ENCODE results near the gene FOXO6. TPM values are rescaled to one million over a fixed set of nuclear protein-coding genes. Genes with fewer than 3 reads are reported as not detected.

The FOXO6 gene
- polyA plus RNA-seq, 2 donors = 0.15 to 0.28 TPM

GRCh38 chr1:41408691-41409090, 47.5 kb downstream of the FOXO6 start:
- peaks cover 0 to 4% of the 10 kb centered on the region in 2 donors for H3K4me1 ChIP-seq (ENCODE audit: control insufficient read depth in 2 of 2, insufficient read depth in 2 of 2, low read length in 1 of 2)
- WGBS, 2 donors = 67 to 78% methylated on average over 6 of the region's 6 CpGs
- peaks cover 0 to 2% of the 10 kb centered on the region in 2 donors for H3K9me3 ChIP-seq (ENCODE audit: control insufficient read depth in 2 of 2, insufficient read depth in 1 of 2, low read depth in 1 of 2, low read length in 1 of 2)
- no peaks in the 10 kb centered on the region for H3K36me3 ChIP-seq (ENCODE audit: control insufficient read depth in 2 of 2, insufficient read depth in 2 of 2, low read length in 1 of 2)
- no peak overlapping the region for H3K4me3 ChIP-seq (ENCODE audit: low read depth in 1 of 2, low read length in 2 of 2)
- H3K27ac ChIP-seq (ENCODE audit: low read depth in 2 of 2, low read length in 1 of 2) = no peak overlapping the region
- H3K27me3 ChIP-seq (ENCODE audit: control insufficient read depth in 1 of 2, insufficient read depth in 2 of 2, low read length in 2 of 2) = no peaks in the 10 kb centered on the region

- Histone ChIP-seq H3K36me3 (ENCODE audit: control insufficient read depth in 2 of 2, insufficient read depth in 2 of 2, low read length in 1 of 2) (no peaks in the 10 kb centered on the region), H3K27me3 (ENCODE audit: control insufficient read depth in 1 of 2, insufficient read depth in 2 of 2, low read length in 2 of 2) (no peaks in the 10 kb centered on the region), H3K9me3 (ENCODE audit: control insufficient read depth in 2 of 2, insufficient read depth in 1 of 2, low read depth in 1 of 2, low read length in 1 of 2) (peaks cover 0 to 2% of the 10 kb centered on the region in 2 donors), H3K4me3 (ENCODE audit: low read depth in 1 of 2, low read length in 2 of 2) (no peak overlapping the region), H3K4me1 (ENCODE audit: control insufficient read depth in 2 of 2, insufficient read depth in 2 of 2, low read length in 1 of 2) (peaks cover 0 to 4% of the 10 kb centered on the region in 2 donors), H3K27ac (ENCODE audit: low read depth in 2 of 2, low read length in 1 of 2) (no peak overlapping the region)
- WGBS, 2 donors = 75 to 76% methylated on average over 7 of the region's 7 CpGs
Measured at GRCh38 chr1:41409825-41410224, 48.6 kb downstream of the FOXO6 start.

- 89 to 96% methylated on average over 3 of the region's 3 CpGs for WGBS, 2 donors
- H3K27ac ChIP-seq (ENCODE audit: low read depth in 2 of 2, low read length in 1 of 2) = no peak overlapping the region
- H3K36me3 ChIP-seq (ENCODE audit: control insufficient read depth in 2 of 2, insufficient read depth in 2 of 2, low read length in 1 of 2) = no peaks in the 10 kb centered on the region
Measured at GRCh38 chr1:41410462-41410861, 49.2 kb downstream of the FOXO6 start.

GRCh38 chr1:41411229-41411628, 50.0 kb downstream of the FOXO6 start:
- Histone ChIP-seq H3K36me3 (ENCODE audit: control insufficient read depth in 2 of 2, insufficient read depth in 2 of 2, low read length in 1 of 2) (no peaks in the 10 kb centered on the region), H3K4me3 (ENCODE audit: low read depth in 1 of 2, low read length in 2 of 2) (no peak overlapping the region), H3K4me1 (ENCODE audit: control insufficient read depth in 2 of 2, insufficient read depth in 2 of 2, low read length in 1 of 2) (peaks cover 0 to 8% of the 10 kb centered on the region in 2 donors), H3K27ac (ENCODE audit: low read depth in 2 of 2, low read length in 1 of 2) (no peak overlapping the region), H3K9me3 (ENCODE audit: control insufficient read depth in 2 of 2, insufficient read depth in 1 of 2, low read depth in 1 of 2, low read length in 1 of 2) (peaks cover 0 to 2% of the 10 kb centered on the region in 2 donors), H3K27me3 (ENCODE audit: control insufficient read depth in 1 of 2, insufficient read depth in 2 of 2, low read length in 2 of 2) (no peaks in the 10 kb centered on the region)
- WGBS, 2 donors = 77 to 79% methylated on average over 3 of the region's 3 CpGs

More at GRCh38 chr1:41410462-41410861, 49.2 kb downstream of the FOXO6 start:
- Histone ChIP-seq H3K9me3 (ENCODE audit: control insufficient read depth in 2 of 2, insufficient read depth in 1 of 2, low read depth in 1 of 2, low read length in 1 of 2) (peaks cover 0 to 2% of the 10 kb centered on the region in 2 donors), H3K4me1 (ENCODE audit: control insufficient read depth in 2 of 2, insufficient read depth in 2 of 2, low read length in 1 of 2) (peaks cover 0 to 4% of the 10 kb centered on the region in 2 donors), H3K4me3 (ENCODE audit: low read depth in 1 of 2, low read length in 2 of 2) (no peak overlapping the region), H3K27me3 (ENCODE audit: control insufficient read depth in 1 of 2, insufficient read depth in 2 of 2, low read length in 2 of 2) (no peaks in the 10 kb centered on the region)

- H3K4me1 ChIP-seq (ENCODE audit: control insufficient read depth in 2 of 2, insufficient read depth in 2 of 2, low read length in 1 of 2) = peaks cover 0 to 8% of the 10 kb centered on the region in 2 donors
- 48 to 52% methylated on average over 8 of the region's 8 CpGs for WGBS, 2 donors
- no peak overlapping the region for H3K27ac ChIP-seq (ENCODE audit: low read depth in 2 of 2, low read length in 1 of 2)
- no peaks in the 10 kb centered on the region for H3K27me3 ChIP-seq (ENCODE audit: control insufficient read depth in 1 of 2, insufficient read depth in 2 of 2, low read length in 2 of 2)
- peaks cover 0 to 2% of the 10 kb centered on the region in 2 donors for H3K9me3 ChIP-seq (ENCODE audit: control insufficient read depth in 2 of 2, insufficient read depth in 1 of 2, low read depth in 1 of 2, low read length in 1 of 2)
- H3K36me3 ChIP-seq (ENCODE audit: control insufficient read depth in 2 of 2, insufficient read depth in 2 of 2, low read length in 1 of 2) = no peaks in the 10 kb centered on the region
- H3K4me3 ChIP-seq (ENCODE audit: low read depth in 1 of 2, low read length in 2 of 2) = no peak overlapping the region
Measured at GRCh38 chr1:41412748-41413147, 51.5 kb downstream of the FOXO6 start.

GRCh38 chr1:41413748-41414281, 52.6 kb downstream of the FOXO6 start:
- WGBS, 2 donors = 87% methylated on average over 12 of the region's 12 CpGs
- Histone ChIP-seq H3K36me3 (ENCODE audit: control insufficient read depth in 2 of 2, insufficient read depth in 2 of 2, low read length in 1 of 2) (no peaks in the 10 kb centered on the region), H3K4me3 (ENCODE audit: low read depth in 1 of 2, low read length in 2 of 2) (no peak overlapping the region), H3K4me1 (ENCODE audit: control insufficient read depth in 2 of 2, insufficient read depth in 2 of 2, low read length in 1 of 2) (peaks cover 0 to 15% of the 10 kb centered on the region in 2 donors), H3K27me3 (ENCODE audit: control insufficient read depth in 1 of 2, insufficient read depth in 2 of 2, low read length in 2 of 2) (no peaks in the 10 kb centered on the region), H3K9me3 (ENCODE audit: control insufficient read depth in 2 of 2, insufficient read depth in 1 of 2, low read depth in 1 of 2, low read length in 1 of 2) (peaks cover 0 to 2% of the 10 kb centered on the region in 2 donors), H3K27ac (ENCODE audit: low read depth in 2 of 2, low read length in 1 of 2) (no peak overlapping the region)

GRCh38 chr1:41414296-41414695, 53.1 kb downstream of the FOXO6 start:
- 81 to 91% methylated on average over 3 of the region's 3 CpGs for WGBS, 2 donors
- Histone ChIP-seq H3K4me3 (ENCODE audit: low read depth in 1 of 2, low read length in 2 of 2) (no peak overlapping the region), H3K9me3 (ENCODE audit: control insufficient read depth in 2 of 2, insufficient read depth in 1 of 2, low read depth in 1 of 2, low read length in 1 of 2) (peaks cover 0 to 2% of the 10 kb centered on the region in 2 donors), H3K36me3 (ENCODE audit: control insufficient read depth in 2 of 2, insufficient read depth in 2 of 2, low read length in 1 of 2) (no peaks in the 10 kb centered on the region), H3K27me3 (ENCODE audit: control insufficient read depth in 1 of 2, insufficient read depth in 2 of 2, low read length in 2 of 2) (no peaks in the 10 kb centered on the region), H3K4me1 (ENCODE audit: control insufficient read depth in 2 of 2, insufficient read depth in 2 of 2, low read length in 1 of 2) (peaks cover 0 to 16% of the 10 kb centered on the region in 2 donors), H3K27ac (ENCODE audit: low read depth in 2 of 2, low read length in 1 of 2) (no peak overlapping the region)

GRCh38 chr1:41414716-41415306, 53.6 kb downstream of the FOXO6 start:
- H3K4me3 ChIP-seq (ENCODE audit: low read depth in 1 of 2, low read length in 2 of 2) = no peak overlapping the region
- peaks cover 0 to 20% of the 10 kb centered on the region in 2 donors for H3K4me1 ChIP-seq (ENCODE audit: control insufficient read depth in 2 of 2, insufficient read depth in 2 of 2, low read length in 1 of 2)
- peaks cover 0 to 2% of the 10 kb centered on the region in 2 donors for H3K9me3 ChIP-seq (ENCODE audit: control insufficient read depth in 2 of 2, insufficient read depth in 1 of 2, low read depth in 1 of 2, low read length in 1 of 2)
- H3K27ac ChIP-seq (ENCODE audit: low read depth in 2 of 2, low read length in 1 of 2) = no peak overlapping the region
- no peaks in the 10 kb centered on the region for H3K36me3 ChIP-seq (ENCODE audit: control insufficient read depth in 2 of 2, insufficient read depth in 2 of 2, low read length in 1 of 2)
- no peaks in the 10 kb centered on the region for H3K27me3 ChIP-seq (ENCODE audit: control insufficient read depth in 1 of 2, insufficient read depth in 2 of 2, low read length in 2 of 2)
- WGBS, 2 donors = 79 to 85% methylated on average over 7 of the region's 7 CpGs

- Histone ChIP-seq H3K27me3 (ENCODE audit: control insufficient read depth in 1 of 2, insufficient read depth in 2 of 2, low read length in 2 of 2) (no peaks in the 10 kb centered on the region), H3K27ac (ENCODE audit: low read depth in 2 of 2, low read length in 1 of 2) (no peak overlapping the region), H3K36me3 (ENCODE audit: control insufficient read depth in 2 of 2, insufficient read depth in 2 of 2, low read length in 1 of 2) (no peaks in the 10 kb centered on the region), H3K4me3 (ENCODE audit: low read depth in 1 of 2, low read length in 2 of 2) (no peak overlapping the region), H3K4me1 (ENCODE audit: control insufficient read depth in 2 of 2, insufficient read depth in 2 of 2, low read length in 1 of 2) (peaks cover 0 to 22% of the 10 kb centered on the region in 2 donors), H3K9me3 (ENCODE audit: control insufficient read depth in 2 of 2, insufficient read depth in 1 of 2, low read depth in 1 of 2, low read length in 1 of 2) (peaks cover 0 to 2% of the 10 kb centered on the region in 2 donors)
- 84 to 92% methylated on average over 4 to 5 of the region's 5 CpGs for WGBS, 2 donors
Measured at GRCh38 chr1:41416081-41416480, 54.8 kb downstream of the FOXO6 start.
